GM12891 (cell line): ENCODE data around the gene MPP3. TPM values are rescaled to one million over a fixed set of nuclear protein-coding genes. Genes with fewer than 3 reads are reported as not detected.

Source experiments
- DNase-seq: peaks from one replicate; pipeline ENCODE4 v3.0.0; 2011; ENCODE audit warnings: low spot score; ENCODE audit not compliant: insufficient read length
- FAIRE-seq: peaks from 2 replicates; lab custom pipeline; 2011; peaks lifted over from hg19 to GRCh38; lab: Jason Lieb, UNC
- PAX5 ChIP-seq: IDR thresholded peaks from 2 replicates; pipeline ENCODE4 v1.6.1; 2011; ENCODE audit warnings: low read length, moderate library complexity, mild to moderate bottlenecking; ENCODE audit not compliant: insufficient read depth, severe bottlenecking
- POLR2A ChIP-seq: IDR thresholded peaks from 2 replicates; pipeline ENCODE4 v1.6.1; 2011; ENCODE audit warnings: low read depth, low read length, control low read depth
- POLR2AphosphoS5 ChIP-seq: IDR thresholded peaks from 2 replicates; pipeline ENCODE4 v1.6.1; 2011; ENCODE audit warnings: low read depth, low read length, control low read depth
- POU2F2 ChIP-seq: IDR thresholded peaks from 2 replicates; pipeline ENCODE4 v1.6.1; 2011; ENCODE audit warnings: low read depth, mild to moderate bottlenecking, control low read depth, low read length, moderate library complexity
- SPI1 ChIP-seq: IDR thresholded peaks from 2 replicates; pipeline ENCODE4 v1.6.1; 2011; ENCODE audit warnings: low read depth, low read length, control low read depth
- TAF1 ChIP-seq: IDR thresholded peaks from 2 replicates; pipeline ENCODE4 v1.6.1; 2011; ENCODE audit warnings: low read depth, low read length, control low read depth
- polyA plus RNA-seq: library from polyadenylated mRNA; unstranded; fragments of >200 nt; gene quantifications from one replicate; pipeline ENCODE4 v1.2.1, GENCODE V29; 2012; ENCODE audit warnings: low read depth, missing spikeins, inconsistent platforms; ENCODE audit not compliant: missing spikeins

MPP3 gene, protein sequence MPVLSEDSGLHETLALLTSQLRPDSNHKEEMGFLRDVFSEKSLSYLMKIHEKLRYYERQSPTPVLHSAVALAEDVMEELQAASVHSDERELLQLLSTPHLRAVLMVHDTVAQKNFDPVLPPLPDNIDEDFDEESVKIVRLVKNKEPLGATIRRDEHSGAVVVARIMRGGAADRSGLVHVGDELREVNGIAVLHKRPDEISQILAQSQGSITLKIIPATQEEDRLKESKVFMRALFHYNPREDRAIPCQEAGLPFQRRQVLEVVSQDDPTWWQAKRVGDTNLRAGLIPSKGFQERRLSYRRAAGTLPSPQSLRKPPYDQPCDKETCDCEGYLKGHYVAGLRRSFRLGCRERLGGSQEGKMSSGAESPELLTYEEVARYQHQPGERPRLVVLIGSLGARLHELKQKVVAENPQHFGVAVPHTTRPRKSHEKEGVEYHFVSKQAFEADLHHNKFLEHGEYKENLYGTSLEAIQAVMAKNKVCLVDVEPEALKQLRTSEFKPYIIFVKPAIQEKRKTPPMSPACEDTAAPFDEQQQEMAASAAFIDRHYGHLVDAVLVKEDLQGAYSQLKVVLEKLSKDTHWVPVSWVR
- polyA plus RNA-seq: not detected

DNA sequence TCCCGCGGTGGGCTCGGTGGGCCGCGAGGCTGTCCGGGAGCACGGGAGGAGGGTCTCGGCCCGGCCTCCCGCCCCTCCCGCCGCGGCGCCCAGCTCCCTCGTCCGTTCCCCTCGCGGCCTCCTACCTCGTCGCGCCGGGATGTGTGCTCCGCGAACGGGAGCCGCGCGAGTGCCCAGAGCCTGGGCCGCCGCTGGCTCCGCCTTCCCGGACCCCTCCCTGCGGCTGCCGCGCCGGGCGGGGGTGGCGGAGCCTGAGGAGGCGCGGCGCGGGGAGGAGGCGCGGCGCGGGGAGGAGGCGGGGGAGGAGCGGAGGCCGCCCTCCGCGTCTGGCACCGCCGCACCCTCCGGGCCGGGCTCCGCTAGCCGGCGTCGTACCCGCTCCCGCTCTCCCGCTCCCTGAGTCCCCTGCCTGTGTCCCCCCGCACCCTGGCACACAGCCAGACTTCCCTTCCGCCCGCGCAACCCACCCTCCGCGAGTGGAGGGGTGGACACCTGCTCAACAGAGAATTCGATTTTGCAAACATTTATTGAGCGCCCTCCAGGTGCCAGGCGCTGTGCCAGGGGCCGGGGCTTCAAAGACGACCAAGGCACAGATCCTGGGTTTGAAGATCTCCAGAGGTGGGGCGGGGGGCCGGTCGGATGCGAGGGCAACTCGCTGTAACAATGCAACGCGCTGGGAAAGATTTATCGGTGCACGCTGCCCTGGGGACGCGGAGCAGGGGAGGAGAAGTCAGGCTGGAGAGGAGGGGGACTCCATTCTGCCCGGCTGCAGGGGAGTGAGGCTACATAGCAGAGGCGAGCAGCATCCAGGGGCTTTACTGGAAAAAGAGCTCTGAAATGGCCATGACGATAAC, at the start of gene MPP3:
Gene MPP3 (minus strand): TSS at position 171 of the 854 bp plus-strand sequence. CDS start 1,240 bp downstream, outside the sequence.
- no peak for DNase-seq
- no peak for TF ChIP-seq PAX5
- TF ChIP-seq SPI1: no peak
- TF ChIP-seq TAF1: no peak
- no peak for TF ChIP-seq POLR2A
- TF ChIP-seq POU2F2: no peak
- TF ChIP-seq POLR2AphosphoS5: no peak

DNA sequence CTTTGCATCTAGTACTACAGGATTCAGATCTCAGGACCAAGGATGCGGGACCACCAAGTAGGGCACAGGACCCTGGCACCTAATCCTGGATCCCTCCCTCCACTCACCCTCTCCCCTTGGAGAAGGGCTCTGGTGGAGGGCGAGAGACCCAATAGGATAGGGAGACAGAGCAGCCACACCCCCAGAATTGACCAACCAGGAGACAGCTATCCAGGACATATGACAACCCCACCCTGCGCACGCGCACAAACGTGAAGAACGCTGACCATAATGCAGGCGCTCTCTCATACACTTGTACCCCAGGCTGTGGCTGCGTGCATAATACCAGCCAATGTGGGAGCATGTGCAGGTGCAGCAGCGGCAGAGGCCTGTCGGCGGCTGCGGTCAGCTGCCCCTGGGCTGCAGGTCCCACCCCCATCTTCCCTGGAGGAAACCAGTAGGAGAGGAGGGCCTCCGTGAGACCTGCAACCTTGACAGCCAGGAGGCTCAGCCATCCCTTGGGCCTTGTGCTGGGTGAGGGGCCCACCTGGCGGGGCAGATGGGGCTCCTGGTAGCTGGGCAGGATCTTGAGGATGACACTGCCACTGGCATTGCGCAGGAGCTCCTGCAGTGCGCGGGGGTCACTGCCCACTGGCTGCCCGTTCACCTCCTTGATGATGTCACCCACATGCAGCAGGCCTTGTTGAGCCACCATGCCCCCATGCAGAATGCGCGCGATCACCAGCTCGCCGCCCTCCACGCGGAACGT, 49.0 kb upstream of the MPP3 start:
- no peak for TF ChIP-seq POLR2A
- TF ChIP-seq PAX5: no peak
- TF ChIP-seq SPI1: no peak
- TF ChIP-seq POU2F2: no peak
- TF ChIP-seq TAF1: no peak
- FAIRE-seq: no peak
- no peak for DNase-seq

More for the DNA sequence above, at the start of gene MPP3:
- FAIRE-seq: no peak

DNA sequence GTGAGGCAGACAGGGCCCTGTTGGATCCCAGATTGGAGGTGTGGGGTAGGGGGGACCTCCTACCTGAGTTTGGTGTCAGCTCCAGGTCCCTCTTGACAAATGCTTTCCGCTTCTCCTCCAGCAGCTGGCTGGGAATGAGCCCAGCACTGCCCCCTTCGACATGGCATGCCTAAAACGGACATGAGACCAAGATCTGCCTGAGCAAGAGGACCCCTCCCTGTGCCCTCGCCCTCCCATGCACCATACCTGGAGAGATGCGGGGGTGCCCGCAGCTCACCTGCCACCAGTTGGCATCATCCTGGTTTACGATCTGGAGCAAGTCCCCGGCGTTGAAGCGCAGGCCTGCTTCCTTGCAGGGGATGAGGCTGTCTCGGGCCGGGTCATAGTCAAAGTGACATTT, 48.2 kb upstream of the MPP3 start:
- FAIRE-seq (no peak), DNase-seq (no peak)
- TF ChIP-seq TAF1: no peak
- no peak for TF ChIP-seq SPI1
- TF ChIP-seq POLR2AphosphoS5: no peak

DNA sequence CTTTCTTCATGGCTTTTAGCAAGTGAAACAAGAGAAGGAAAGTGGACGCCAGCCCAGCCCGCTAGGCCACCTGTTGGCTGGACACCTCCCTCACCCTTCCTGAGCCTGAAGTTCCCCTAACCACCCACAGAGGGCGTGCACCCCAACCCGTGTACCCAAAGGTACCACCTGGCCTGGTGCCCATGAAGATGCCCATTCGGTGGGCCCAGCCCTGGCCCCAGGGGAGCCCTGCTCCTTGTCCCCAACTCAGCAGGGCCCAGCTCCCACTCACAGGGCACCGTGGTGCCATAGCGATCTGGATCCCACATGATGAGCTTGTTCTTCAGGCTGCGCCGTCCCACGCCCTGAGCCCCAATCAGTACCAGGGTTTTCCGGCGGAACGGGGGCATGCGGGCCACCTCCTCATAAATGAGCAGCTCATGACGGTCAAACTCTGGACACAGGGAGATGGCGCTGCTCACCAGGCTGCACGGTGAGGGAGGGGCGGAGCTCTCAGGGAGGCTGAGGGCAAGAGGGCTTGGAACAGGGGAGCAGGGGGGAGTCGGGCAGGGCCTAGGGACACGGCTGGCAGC, 47.6 kb upstream of the MPP3 start:
- peak; percentile 65 for DNase-seq
- peak; percentile 47 for FAIRE-seq
- TF ChIP-seq SPI1: no peak
- no peak for TF ChIP-seq PAX5
- no peak for TF ChIP-seq POU2F2
- TF ChIP-seq TAF1: no peak
- no peak for TF ChIP-seq POLR2A
- TF ChIP-seq POLR2AphosphoS5: no peak

DNA sequence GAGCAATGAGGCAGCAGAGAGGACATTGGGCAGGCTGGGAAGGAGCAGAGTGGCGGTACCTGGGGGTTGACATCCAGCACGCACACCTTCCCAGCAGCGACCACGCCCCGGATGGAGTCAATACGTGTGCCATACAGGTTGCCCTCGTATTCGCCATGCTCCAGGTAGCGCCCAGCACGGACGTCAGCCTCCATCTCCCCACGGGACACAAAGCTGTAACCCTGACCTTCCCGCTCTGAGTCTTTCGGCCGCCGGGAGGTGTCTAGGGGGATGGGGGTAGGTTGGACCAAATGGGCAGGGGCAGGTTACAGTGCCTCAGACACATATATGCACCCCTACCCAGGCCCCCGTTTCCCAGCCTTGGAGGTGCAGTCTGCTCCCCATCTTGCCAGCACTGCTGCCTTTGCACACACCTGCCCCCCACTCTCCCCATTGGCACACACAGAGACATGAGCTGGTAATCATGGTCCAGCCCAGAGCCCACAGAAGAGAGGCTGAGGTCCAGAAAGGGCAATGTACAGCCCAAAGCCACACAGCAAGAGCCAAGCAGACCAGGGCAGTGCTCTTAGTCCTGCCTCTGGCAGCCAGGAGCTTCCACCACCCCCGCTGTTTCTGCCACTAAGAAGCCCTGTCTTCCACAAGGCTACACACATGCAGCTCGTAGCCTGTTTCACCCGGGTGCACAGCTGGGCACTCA, 46.9 kb upstream of the MPP3 start:
- FAIRE-seq (no peak), DNase-seq (no peak)
- no peak for TF ChIP-seq SPI1

DNA sequence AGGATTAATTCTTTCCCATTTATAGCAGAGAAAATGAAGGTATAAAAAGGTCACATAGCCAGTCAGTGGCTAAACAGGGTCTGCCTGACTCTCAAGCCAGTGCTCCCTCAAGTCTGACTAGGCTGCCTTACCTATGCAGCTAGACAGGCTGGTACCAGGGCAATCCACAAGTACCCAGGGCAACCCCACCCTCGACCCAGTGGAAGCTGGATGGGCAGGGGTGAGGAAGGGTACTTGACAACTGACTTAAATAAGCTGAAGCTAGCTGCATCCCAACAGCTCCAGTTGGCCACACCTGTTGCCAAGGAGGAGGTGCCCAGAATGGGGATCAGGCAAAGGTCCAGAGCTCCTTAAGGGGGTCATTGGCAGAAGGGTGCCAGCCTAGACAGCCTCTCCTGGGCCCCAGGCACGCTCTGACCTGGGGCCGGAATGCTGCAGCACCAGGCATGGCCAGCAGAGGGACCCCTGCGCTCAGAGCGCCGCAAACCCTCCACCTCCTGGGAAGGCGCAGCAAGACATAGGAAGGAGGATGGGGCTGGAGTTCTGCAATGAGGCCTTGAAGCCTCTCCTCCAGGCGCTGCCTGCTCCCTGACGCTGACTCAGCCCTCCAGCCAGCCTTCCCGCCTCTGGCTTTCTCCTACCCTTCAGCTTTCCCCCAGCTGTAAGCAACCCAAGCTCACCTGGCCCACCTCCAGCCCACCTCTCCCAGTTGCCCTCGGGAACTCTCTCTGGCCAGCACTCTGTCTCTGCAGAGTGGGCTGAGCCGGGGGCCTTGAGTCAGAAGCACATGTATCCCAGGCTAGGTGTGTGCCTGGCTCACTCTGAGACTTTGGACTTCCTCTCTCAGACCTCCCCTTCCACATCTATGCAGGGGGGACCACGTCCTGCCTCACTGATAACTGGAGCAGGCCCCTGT, 45.6 kb upstream of the MPP3 start:
- DNase-seq (peak; percentile 80), FAIRE-seq (peak; percentile 91)
- TF ChIP-seq POLR2A (no peak), POLR2AphosphoS5 (no peak), SPI1 (no peak), POU2F2 (no peak), TAF1 (no peak), PAX5 (no peak)

DNA sequence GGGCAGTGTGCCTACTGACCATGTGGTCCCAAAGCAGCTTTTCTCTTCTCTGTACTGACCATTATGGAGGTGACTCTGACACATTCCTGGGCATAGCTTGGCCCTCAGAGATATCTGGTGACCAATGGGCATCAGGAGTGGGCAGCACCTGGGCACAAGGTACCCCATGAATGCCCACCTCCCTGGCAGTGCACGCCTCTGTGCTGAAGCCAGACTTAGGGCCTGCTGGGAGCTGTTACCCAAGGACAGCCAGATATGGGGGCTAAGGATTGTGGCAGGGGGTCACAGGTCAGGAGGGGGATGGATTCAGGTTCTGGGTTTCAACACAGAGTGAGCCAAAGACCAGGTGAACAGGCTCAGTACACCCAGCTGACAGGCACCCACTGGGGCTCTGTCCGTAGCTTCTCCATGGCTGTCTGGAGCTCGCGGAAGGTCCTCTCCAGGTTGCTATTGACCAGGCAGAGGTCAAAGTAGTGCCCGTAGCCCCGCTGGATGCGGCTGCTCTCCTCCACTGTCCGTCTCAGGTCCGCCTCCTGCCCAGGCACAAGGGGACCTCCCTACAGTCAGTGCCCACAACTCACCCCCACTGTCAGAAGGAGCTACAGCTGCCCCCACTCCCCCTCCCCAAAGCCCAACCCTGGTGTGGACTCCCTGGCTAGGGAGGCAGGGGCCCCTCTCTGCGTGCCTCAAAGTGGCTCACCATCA, 44.7 kb upstream of the MPP3 start:
- no peak for FAIRE-seq
- DNase-seq: no peak
- TF ChIP-seq PAX5 (no peak), TAF1 (no peak), POLR2AphosphoS5 (no peak), POU2F2 (no peak), SPI1 (no peak)
